Smooth muscle cell (in vitro differentiated cells): Measurements from ENCODE around the gene ITPRIPL1. TPM values are rescaled to one million over a fixed set of nuclear protein-coding genes. Genes with fewer than 3 reads are reported as not detected.

Source experiments
- DNase-seq: peaks from one replicate; lab custom pipeline; 2025; ENCODE audit not compliant: unreplicated experiment; lab: John Stamatoyannopoulos, UW
- H2AFZ ChIP-seq: fragments of 200-600 bp; sonication (generic); 2 replicates; pipeline ENCODE4 v1.6.0; 2016; ENCODE audit warnings: antibody characterized with exemption, low read depth, mild to moderate bottlenecking
- H3F3A ChIP-seq: fragments of 200-600 bp; sonication (generic); 2 replicates; pipeline ENCODE4 v1.6.0; 2017; ENCODE audit warnings: antibody characterized with exemption, low read depth
- H3K27ac ChIP-seq: fragments of 200-600 bp; sonication (generic); 2 replicates; pipeline ENCODE4 v1.5.1; 2016; ENCODE audit warnings: low read depth, mild to moderate bottlenecking
- H3K27me3 ChIP-seq: fragments of 200-600 bp; sonication (generic); 2 replicates; pipeline ENCODE4 v1.6.1; 2016; ENCODE audit warnings: low read depth, mild to moderate bottlenecking
- H3K36me3 ChIP-seq: fragments of 200-600 bp; sonication (generic); 2 replicates; pipeline ENCODE4 v1.5.1; 2016; ENCODE audit warnings: low read depth
- H3K4me1 ChIP-seq: fragments of 200-600 bp; sonication (generic); 2 replicates; pipeline ENCODE4 v1.5.1; 2016; ENCODE audit warnings: low read depth
- H3K4me2 ChIP-seq: fragments of 200-600 bp; sonication (generic); 2 replicates; pipeline ENCODE4 v1.6.0; 2016; ENCODE audit warnings: mild to moderate bottlenecking
- H3K4me3 ChIP-seq: fragments of 200-600 bp; sonication (generic); 2 replicates; pipeline ENCODE4 v1.5.1; 2016; ENCODE audit warnings: mild to moderate bottlenecking
- H3K79me2 ChIP-seq: fragments of 200-600 bp; sonication (generic); 2 replicates; pipeline ENCODE4 v1.6.0; 2016; ENCODE audit warnings: low read depth, mild to moderate bottlenecking
- H3K9ac ChIP-seq: fragments of 200-600 bp; sonication (generic); 2 replicates; pipeline ENCODE4 v1.6.0; 2016; ENCODE audit warnings: low read depth
- H3K9me3 ChIP-seq: fragments of 200-600 bp; sonication (generic); replicated peaks from 2 replicates; pipeline ENCODE4 v1.5.1; 2016; ENCODE audit warnings: low read depth
- H4K20me1 ChIP-seq: fragments of 200-600 bp; sonication (generic); 2 replicates; pipeline ENCODE4 v1.6.0; 2016; ENCODE audit warnings: low read depth
- WGBS: methylation state at CpG from one replicate; pipeline ENCODE4 v1.1.7; 2016; ENCODE audit warnings: low lambda C conversion rate; 5-methylcytosine and 5-hydroxymethylcytosine counted together
- polyA plus RNA-seq: library from polyadenylated mRNA; unstranded; fragments of >200 nt; fragmentation: Nextera tagmentation; extraction: Ambion mirVana; gene quantifications from 2 replicates; pipeline ENCODE4 v1.2.1, GENCODE V29; 2016
- total RNA-seq: library from RNA; depleted of rRNA; stranded (reverse); fragments of >200 nt; gene quantifications from 2 replicates; pipeline ENCODE4 v1.2.3, GENCODE V29; 2014
- TF ChIP-seq, protein P1 (sequence below): fragments of 200-600 bp; sonication (generic); IDR thresholded peaks from 2 replicates; pipeline ENCODE4 v1.5.1; 2017; ENCODE audit warnings: borderline replicate concordance, mild to moderate bottlenecking, antibody characterized with exemption; ENCODE audit not compliant: insufficient read depth, poor library complexity, severe bottlenecking

Gene ITPRIPL1
- total and polyA plus RNA-seq, 2 experiments from 2014 or later: 3.5 to 4.3 TPM

- H3K9me3 ChIP-seq: no peaks in the 10 kb centered on the region
- H3K4me2 ChIP-seq: no peak overlapping the region
- 95% methylated on average over 5 of the region's 5 CpGs for WGBS
- no peak overlapping the region for H3K9ac ChIP-seq
- H3K27ac ChIP-seq: no peak overlapping the region
- no peak overlapping the region for H3K4me3 ChIP-seq
- no peaks in the 10 kb centered on the region for H3K27me3 ChIP-seq
- peaks cover 9% of the 10 kb centered on the region for H4K20me1 ChIP-seq
- H2AFZ ChIP-seq: no peak overlapping the region
- H3K79me2 ChIP-seq: peaks cover 21% of the 10 kb centered on the region
- TF ChIP-seq, protein P1, sequence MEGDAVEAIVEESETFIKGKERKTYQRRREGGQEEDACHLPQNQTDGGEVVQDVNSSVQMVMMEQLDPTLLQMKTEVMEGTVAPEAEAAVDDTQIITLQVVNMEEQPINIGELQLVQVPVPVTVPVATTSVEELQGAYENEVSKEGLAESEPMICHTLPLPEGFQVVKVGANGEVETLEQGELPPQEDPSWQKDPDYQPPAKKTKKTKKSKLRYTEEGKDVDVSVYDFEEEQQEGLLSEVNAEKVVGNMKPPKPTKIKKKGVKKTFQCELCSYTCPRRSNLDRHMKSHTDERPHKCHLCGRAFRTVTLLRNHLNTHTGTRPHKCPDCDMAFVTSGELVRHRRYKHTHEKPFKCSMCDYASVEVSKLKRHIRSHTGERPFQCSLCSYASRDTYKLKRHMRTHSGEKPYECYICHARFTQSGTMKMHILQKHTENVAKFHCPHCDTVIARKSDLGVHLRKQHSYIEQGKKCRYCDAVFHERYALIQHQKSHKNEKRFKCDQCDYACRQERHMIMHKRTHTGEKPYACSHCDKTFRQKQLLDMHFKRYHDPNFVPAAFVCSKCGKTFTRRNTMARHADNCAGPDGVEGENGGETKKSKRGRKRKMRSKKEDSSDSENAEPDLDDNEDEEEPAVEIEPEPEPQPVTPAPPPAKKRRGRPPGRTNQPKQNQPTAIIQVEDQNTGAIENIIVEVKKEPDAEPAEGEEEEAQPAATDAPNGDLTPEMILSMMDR: no peak
- no peak for DNase-seq
- no peaks in the 10 kb centered on the region for H3F3A ChIP-seq
- H3K4me1 ChIP-seq: peaks cover 13% of the 10 kb centered on the region
- H3K36me3 ChIP-seq: no peaks in the 10 kb centered on the region
These were observed 16.9 kb upstream of the ITPRIPL1 start for GRCh38 chr2:96308248-96308647.

DNA sequence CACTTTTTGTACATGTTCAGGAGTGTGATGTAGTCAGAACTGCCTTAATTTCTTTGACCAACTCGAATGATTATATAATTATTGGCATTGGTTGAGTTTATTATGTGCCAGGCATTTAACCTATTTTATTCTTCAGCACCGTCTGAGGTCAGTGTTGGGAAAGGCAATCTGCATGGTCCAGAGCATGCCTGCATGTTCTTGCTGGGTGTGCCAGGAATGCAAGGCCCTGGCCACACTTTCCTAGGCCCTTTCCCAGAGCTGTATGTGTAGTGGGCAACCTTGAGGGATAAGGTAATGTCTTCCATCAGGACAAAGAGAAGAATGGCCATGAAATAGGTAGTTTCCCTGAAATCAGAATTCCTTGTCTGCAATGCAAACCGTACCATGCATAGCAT lies 10.1 kb upstream of the ITPRIPL1 start:
- no peak overlapping the region for H3K27ac ChIP-seq
- H2AFZ ChIP-seq: no peak overlapping the region
- no peaks in the 10 kb centered on the region for H3F3A ChIP-seq
- 86% methylated on average over 3 of the region's 3 CpGs for WGBS
- no peaks in the 10 kb centered on the region for H3K4me1 ChIP-seq
- no peak overlapping the region for H3K4me3 ChIP-seq
- TF ChIP-seq, protein P1: no peak
- no peaks in the 10 kb centered on the region for H4K20me1 ChIP-seq
- peaks cover 23% of the 10 kb centered on the region for H3K27me3 ChIP-seq
- no peak overlapping the region for H3K9ac ChIP-seq
- H3K4me2 ChIP-seq: no peak overlapping the region
- DNase-seq: no peak
- no peaks in the 10 kb centered on the region for H3K36me3 ChIP-seq
- H3K79me2 ChIP-seq: no peaks in the 10 kb centered on the region
- H3K9me3 ChIP-seq: no peaks in the 10 kb centered on the region

GRCh38 chr2:96315400-96316071 lies 9.6 kb upstream of the ITPRIPL1 start:
- Histone ChIP-seq H3K9ac (no peak overlapping the region), H2AFZ (no peak overlapping the region), H3K4me3 (no peak overlapping the region), H3K4me1 (no peaks in the 10 kb centered on the region), H3K36me3 (no peaks in the 10 kb centered on the region), H3F3A (no peaks in the 10 kb centered on the region), H3K27me3 (peaks cover 28% of the 10 kb centered on the region), H3K4me2 (no peak overlapping the region), H3K27ac (no peak overlapping the region), H3K79me2 (no peaks in the 10 kb centered on the region), H4K20me1 (no peaks in the 10 kb centered on the region), H3K9me3 (no peaks in the 10 kb centered on the region)
- DNase-seq: no peak
- 90% methylated on average over 7 of the region's 7 CpGs for WGBS
- TF ChIP-seq, protein P1: no peak

GRCh38 chr2:96316999-96317398 lies 8.1 kb upstream of the ITPRIPL1 start:
- no peak overlapping the region for H3K27ac ChIP-seq
- H3K36me3 ChIP-seq: no peaks in the 10 kb centered on the region
- DNase-seq: no peak
- peaks cover 43% of the 10 kb centered on the region for H3K27me3 ChIP-seq
- peaks cover 6% of the 10 kb centered on the region for H3K4me1 ChIP-seq
- no peaks in the 10 kb centered on the region for H4K20me1 ChIP-seq
- no peaks in the 10 kb centered on the region for H3K79me2 ChIP-seq
- no peaks in the 10 kb centered on the region for H3K9me3 ChIP-seq
- TF ChIP-seq, protein P1: no peak
- no peaks in the 10 kb centered on the region for H3F3A ChIP-seq
- no peak overlapping the region for H3K4me3 ChIP-seq
- no peak overlapping the region for H3K9ac ChIP-seq
- no peak overlapping the region for H2AFZ ChIP-seq
- no peak overlapping the region for H3K4me2 ChIP-seq
